COR-L47 (cell line): ENCODE data around the gene KMT5B.

Source experiments
- DNase-seq: peaks from one replicate; lab custom pipeline; 2025; lab: John Stamatoyannopoulos, UW

The KMT5B gene

DNA sequence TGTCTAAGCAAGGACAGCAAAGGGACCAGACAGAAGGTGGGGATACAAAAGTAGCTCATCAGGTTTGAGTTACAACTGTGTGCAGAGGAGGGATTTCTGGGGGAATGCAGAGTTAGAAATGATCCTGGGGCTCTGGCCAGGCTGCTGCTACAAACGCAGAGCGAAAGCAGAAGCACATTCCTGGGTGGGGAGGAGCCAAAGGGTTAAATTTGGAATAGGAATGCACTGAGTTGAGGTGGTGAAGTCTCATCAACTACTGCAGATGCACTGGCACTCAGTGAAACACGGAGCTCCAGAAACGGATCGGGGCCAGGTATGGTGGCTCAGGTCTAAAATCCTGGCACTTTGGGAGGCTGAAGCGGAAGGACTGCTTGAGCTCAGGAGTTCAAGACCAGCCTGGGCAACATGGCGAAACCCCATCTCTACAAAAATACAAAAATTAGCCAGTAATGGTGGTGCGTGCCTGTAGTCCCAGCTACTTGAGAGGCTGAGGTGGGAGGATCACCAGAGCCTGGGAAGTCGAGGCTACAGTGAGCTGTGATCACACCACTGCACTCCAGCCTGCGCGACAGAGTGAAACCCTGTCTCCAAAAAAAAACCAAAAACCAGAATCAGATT, 95.1 kb downstream of the KMT5B start:
- no peak for DNase-seq

DNA sequence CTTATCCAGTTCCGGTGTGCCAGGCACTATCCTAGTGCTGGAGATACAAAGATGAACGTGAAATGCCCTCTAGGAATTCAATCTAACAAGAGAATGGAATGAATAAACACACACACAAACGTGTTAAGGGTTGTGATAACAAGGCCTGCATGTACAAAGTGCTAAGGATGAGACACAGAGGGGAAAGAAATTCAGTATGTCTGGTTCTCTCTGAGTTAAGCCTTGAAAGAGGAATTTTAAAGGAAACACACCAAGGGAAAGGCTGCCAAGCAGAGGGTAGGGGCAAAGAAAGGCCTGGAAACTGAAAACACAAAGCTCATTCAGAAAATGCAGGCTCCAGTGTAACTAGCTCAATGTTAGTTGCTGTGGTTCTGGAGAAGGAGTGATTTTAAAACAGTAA, 96.1 kb downstream of the KMT5B start:
- DNase-seq, result no peak

DNA sequence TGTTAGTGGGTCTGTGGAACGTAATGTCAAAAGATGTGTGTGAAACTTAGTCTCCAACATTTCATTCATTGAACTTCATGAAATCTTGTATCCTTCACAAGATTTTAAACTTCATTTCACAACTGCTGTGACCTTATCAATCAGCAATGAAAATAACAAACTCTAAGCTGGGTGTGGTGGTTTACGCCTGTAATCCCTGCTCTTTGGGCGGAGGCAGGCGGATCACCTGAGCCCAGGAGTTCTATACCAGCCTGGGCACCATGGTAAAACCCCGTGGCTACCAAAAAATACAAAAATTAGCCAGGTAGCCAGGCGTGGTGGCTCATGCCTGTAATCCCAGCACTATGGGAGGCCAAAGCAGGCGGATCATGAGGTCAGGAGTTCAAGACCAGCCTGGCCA, 97.0 kb downstream of the KMT5B start:
- no peak for DNase-seq

DNA sequence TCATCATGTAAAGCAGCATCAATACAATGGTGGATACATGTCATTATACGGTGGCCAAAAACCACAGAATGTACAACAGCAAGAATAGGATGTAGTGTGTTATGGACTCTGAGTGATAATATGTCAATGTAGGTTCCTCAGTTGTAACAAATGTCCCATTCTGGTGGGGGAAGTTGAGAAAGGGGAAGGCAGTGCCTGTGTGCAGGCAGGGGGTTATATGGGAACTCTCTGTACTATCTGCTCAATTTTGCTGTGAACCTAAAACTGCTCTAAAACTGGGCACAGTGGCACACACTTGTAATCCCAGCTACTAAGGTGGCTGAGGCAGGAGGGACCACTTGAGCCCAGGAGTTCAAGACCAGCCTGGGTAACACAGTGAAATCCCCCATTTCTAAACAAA, 97.8 kb downstream of the KMT5B start:
- DNase-seq, result no peak

DNA sequence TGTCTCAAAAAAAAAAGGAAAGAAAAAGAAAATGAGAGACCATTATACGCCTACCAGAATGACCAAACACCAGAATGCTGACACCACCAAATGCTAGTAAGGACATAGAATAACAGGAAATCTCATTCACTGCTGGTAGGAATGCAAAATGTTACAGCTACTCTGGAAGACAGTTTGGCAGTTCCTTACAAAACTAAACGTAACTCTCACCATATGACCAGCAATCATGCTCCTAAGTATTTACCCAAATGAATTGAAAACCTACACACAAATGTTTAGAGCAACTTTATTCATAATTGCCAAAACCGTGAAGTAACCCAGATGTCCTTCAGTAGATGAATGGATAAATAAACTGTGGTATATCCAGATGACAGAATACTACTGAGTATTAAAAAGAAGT, 99.1 kb downstream of the KMT5B start:
- DNase-seq, result no peak

DNA sequence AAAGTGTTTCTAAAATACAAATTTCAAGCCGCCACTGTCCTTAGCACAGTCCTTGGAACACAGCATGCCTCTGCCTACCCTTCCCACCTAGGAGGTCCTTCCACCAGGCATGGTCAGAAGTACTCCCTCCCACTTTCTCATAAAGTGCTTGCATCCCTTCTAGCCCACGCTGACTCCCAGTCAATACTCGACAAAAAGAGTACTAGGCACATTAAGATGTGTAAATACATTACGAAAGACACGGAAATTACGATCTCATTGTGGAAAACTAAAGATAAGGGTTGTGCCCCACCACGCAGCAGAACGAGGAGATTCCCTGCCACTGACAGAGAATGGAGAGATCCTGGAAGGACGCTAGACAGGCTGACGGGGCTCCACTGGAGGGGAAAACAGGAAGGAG, 105.4 kb downstream of the KMT5B start:
- no peak for DNase-seq

DNA sequence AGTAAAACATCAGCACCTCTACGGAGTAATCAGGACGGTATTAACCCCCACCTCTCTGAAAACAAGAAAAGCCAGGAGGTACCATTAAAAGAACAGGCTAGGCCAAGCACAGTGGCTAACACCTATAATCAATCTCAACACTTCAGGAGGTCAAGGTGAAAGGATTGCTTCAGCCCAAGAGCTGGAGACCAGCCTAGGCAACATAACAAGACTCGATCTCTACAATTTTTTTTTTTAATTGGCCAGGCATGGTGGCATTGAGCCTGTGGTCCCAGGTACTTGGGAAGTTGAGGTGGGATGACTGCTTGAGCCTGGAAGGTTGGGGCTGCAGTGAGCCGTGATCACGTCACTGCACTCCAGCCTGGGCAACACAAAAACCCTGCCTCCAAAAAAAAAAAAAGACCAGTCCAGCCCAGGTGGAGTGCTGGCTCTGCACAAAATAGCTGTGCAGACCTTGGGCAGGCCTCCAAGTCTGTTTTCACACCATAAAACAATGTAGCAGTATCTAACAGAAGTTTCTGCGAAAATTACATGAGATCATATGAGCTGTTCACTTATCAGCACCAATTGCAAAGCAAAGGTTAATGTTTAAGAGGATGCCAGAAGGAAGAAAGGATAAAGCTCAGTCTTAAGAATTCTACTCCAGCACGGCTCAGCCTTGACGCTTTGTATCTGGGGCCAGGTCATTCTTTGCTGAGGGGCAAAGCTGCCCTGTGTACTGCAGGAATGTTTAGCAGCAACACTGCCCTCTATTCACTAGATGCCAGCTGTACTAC, 106.7 kb downstream of the KMT5B start:
- DNase-seq, result no peak
